ENCODE measurements around the gene PSAPL1. TPM values are rescaled to one million over a fixed set of nuclear protein-coding genes. Genes with fewer than 3 reads are reported as not detected.

The PSAPL1 gene
- polyA plus RNA-seq, 1 donor from 2014 or later: not detected

DNA sequence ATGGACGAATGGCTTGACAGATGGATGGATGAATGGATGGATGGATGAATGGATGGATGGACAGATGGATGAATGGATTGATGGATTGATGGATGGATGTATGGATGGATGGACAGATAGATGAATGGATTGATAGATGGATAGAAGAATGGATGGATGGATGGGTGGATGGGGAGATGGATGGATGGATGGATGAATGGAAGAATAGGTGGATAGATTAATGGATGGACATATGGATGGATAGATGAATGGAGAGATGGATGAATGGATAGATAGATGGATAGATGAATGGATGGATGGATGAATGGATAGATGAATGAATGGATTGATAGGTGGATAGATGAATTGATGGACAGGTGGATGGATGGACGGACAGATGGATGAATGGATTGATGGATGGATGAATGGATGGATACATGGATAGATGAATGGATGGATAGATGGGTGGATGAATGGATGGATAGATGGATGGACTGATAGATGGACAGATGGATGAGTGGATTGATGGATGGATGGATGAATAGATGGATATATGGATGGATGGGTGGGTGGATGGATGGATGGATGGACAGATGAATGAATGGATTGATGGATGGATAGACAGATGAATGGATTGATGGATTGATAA is 33.9 kb downstream of the PSAPL1 start:
- no peak for TF ChIP-seq EZH2 (IDR thresholded peaks at IDR 0.05; ENCODE audit: borderline replicate concordance, insufficient read depth, low read length, poor library complexity, severe bottlenecking)
- TF ChIP-seq EP300 (conservative IDR thresholded peaks at IDR 0.05; ENCODE audit: poor library complexity, severe bottlenecking): no peak
- TF ChIP-seq MXI1 (conservative IDR thresholded peaks at IDR 0.05; ENCODE audit: poor library complexity, severe bottlenecking): no peak
- H3K27me3 ChIP-seq (ENCODE audit: insufficient read depth, low read depth, low read length): no peaks in the 10 kb centered on the region
- no peak overlapping the region for H3K4me3 ChIP-seq (ENCODE audit: low read length)
- H3K9ac ChIP-seq (ENCODE audit: low read length): no peak overlapping the region
- no peak overlapping the region for H3K27ac ChIP-seq (ENCODE audit: low read length)
- H4K20me1 ChIP-seq (ENCODE audit: insufficient read depth): no peaks in the 10 kb centered on the region
- no peaks in the 10 kb centered on the region for H3K36me3 ChIP-seq (ENCODE audit: insufficient read depth, low read length)
- no peak overlapping the region for H3K4me2 ChIP-seq (ENCODE audit: low read length)
- H3K79me2 ChIP-seq (replicated peaks; ENCODE audit: insufficient read depth, low read length): no peaks in the 10 kb centered on the region
- H3K9me2 ChIP-seq (ENCODE audit: insufficient read depth, low read length): no peaks in the 10 kb centered on the region
- no peak overlapping the region for H2AFZ ChIP-seq (ENCODE audit: low read depth, low read length)
- H3K9me3 ChIP-seq (ENCODE audit: low read length): no peaks in the 10 kb centered on the region
- H3F3A ChIP-seq (ENCODE audit: insufficient read depth, low read length, poor library complexity, severe bottlenecking): no peaks in the 10 kb centered on the region

DNA sequence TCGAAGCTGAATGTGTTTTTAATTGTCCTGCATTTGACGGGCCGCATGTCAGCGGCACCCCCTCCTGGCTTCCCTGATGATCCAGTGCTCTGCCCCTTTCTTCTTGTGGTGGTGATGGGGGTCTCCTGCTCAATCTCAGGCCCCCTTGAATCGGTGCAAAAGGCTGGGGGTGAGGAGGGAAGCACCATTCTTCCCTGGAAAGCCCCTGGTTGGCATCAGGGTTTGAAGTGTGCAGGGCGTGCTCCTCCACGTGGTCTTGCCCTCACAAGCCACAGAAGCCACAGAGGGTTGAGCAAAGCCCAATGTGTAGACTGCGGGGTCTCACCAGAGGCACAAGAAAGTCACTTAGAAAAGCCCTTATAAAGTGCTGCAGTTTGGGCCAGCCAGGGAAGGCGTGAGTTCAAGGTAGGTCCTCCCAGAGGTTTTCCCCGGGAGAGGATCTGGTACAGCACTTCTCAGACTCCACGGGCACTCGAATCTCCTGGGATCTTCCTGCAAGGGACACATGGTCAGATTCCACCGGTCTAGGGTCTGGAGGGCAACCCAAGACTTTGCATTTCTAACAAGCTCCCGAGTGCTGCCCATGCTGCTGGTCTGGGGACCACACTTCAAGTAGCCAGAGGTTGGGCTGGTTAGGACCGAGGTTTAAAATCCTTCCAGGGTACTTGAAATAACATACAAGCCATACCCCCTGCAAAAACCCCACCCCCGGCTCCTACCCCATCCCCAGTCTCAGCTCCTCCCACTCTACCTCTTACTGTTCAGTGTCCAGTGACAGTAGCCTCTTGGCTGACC is 35.1 kb downstream of the PSAPL1 start:
- Histone ChIP-seq H3K9me2 (ENCODE audit: insufficient read depth, low read length) (no peaks in the 10 kb centered on the region), H3K4me3 (ENCODE audit: low read length) (no peak overlapping the region), H3K27me3 (ENCODE audit: insufficient read depth, low read depth, low read length) (no peaks in the 10 kb centered on the region), H3K27ac (ENCODE audit: low read length) (no peak overlapping the region), H3F3A (ENCODE audit: insufficient read depth, low read length, poor library complexity, severe bottlenecking) (no peaks in the 10 kb centered on the region), H3K9me3 (ENCODE audit: low read length) (no peaks in the 10 kb centered on the region), H3K9ac (ENCODE audit: low read length) (no peak overlapping the region), H3K36me3 (ENCODE audit: insufficient read depth, low read length) (no peaks in the 10 kb centered on the region), H3K4me2 (ENCODE audit: low read length) (no peak overlapping the region), H4K20me1 (ENCODE audit: insufficient read depth) (no peaks in the 10 kb centered on the region), H3K79me2 (replicated peaks; ENCODE audit: insufficient read depth, low read length) (no peaks in the 10 kb centered on the region), H2AFZ (ENCODE audit: low read depth, low read length) (no peak overlapping the region)
- TF ChIP-seq TAF1 (IDR thresholded peaks at IDR 0.05; ENCODE audit: low read depth): no peak
- no peak for TF ChIP-seq MXI1 (conservative IDR thresholded peaks at IDR 0.05; ENCODE audit: poor library complexity, severe bottlenecking)
- no peak for TF ChIP-seq SMC3 (conservative IDR thresholded peaks at IDR 0.05; ENCODE audit: poor library complexity)
- no peak for TF ChIP-seq REST (IDR thresholded peaks at IDR 0.05; ENCODE audit: borderline replicate concordance)
- TF ChIP-seq RAD21 (conservative IDR thresholded peaks at IDR 0.05): no peak
- TF ChIP-seq POLR2AphosphoS5 (IDR thresholded peaks at IDR 0.05): no peak
- TF ChIP-seq EP300 (conservative IDR thresholded peaks at IDR 0.05; ENCODE audit: poor library complexity, severe bottlenecking): no peak
- TF ChIP-seq EZH2 (IDR thresholded peaks at IDR 0.05; ENCODE audit: borderline replicate concordance, insufficient read depth, low read length, poor library complexity, severe bottlenecking): no peak
- TF ChIP-seq, protein P1, sequence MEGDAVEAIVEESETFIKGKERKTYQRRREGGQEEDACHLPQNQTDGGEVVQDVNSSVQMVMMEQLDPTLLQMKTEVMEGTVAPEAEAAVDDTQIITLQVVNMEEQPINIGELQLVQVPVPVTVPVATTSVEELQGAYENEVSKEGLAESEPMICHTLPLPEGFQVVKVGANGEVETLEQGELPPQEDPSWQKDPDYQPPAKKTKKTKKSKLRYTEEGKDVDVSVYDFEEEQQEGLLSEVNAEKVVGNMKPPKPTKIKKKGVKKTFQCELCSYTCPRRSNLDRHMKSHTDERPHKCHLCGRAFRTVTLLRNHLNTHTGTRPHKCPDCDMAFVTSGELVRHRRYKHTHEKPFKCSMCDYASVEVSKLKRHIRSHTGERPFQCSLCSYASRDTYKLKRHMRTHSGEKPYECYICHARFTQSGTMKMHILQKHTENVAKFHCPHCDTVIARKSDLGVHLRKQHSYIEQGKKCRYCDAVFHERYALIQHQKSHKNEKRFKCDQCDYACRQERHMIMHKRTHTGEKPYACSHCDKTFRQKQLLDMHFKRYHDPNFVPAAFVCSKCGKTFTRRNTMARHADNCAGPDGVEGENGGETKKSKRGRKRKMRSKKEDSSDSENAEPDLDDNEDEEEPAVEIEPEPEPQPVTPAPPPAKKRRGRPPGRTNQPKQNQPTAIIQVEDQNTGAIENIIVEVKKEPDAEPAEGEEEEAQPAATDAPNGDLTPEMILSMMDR (IDR thresholded peaks at IDR 0.05; ENCODE audit: poor library complexity, severe bottlenecking): no peak
